Embryonic facial prominence (tissue), 1 donor: Measurements from ENCODE around the gene FALEC.

Experiments
- DNase-seq: peaks from one replicate; pipeline ENCODE4 v3.0.0-alpha.2; 2016; ENCODE audit errors: extremely low spot score

FALEC gene

DNA sequence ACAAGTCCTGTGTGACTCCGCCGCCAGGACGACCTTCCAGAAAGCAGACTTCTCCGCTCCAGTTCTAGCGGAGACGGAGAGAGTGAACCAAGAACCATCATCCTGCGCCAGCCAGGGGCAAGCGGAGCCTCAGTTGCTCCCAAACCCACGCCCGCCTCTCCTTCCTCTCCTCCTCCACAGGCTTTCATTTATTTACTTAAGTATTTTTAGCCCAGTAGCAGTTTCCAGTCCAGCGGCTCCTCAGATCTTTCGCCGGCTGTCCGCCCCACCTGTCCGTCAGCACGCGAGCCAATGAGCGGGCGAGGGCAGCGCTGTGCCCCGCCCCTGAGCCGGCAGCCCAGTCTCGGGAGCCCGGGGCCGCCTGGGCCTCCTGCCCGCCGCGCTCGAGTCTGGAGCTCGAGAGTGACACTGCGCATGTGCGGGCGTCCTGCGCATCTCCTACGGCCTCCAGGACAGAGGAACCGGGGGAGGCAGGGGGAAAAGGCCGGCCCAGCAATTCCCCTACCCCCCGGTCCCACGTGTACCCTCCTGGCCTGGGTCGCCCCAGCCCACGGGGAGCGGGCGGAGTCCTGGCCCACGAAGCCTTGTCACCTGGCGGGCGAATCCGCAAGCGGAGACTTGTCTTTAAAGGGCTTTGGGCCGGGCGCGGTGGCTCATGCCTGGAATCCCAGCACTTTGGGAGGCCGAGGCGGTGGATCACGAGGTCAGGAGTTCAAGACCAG is at the start of gene FALEC:
Gene FALEC, plus strand, starts transcription at position 425 of the 722 bp plus-strand sequence.
- DNase-seq: peak; percentile 89

GRCh38 chr1:150466964-150467363 is 48.6 kb upstream of the FALEC start:
- DNase-seq: no peak

- DNase-seq: no peak
These were observed 46.3 kb upstream of the FALEC start for GRCh38 chr1:150469291-150469690.

DNA sequence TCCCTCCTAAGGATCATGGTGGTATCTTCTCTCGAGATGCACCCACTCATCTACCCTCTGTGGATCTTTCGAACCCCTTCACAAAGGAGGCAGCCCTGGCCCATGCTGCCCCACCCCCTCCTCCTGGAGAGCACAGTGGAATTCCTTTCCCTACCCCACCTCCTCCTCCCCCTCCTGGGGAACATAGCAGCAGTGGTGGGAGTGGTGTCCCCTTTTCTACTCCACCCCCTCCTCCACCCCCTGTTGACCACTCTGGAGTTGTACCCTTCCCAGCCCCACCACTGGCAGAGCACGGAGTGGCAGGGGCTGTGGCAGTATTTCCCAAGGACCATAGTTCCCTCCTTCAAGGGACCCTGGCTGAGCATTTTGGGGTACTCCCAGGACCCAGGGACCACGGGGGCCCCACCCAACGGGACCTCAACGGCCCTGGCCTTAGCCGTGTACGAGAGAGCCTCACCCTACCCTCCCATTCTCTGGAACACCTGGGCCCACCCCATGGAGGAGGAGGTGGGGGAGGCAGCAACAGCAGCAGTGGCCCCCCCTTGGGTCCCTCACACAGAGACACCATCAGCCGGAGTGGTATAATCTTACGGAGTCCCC is 42.9 kb upstream of the FALEC start:
- no peak for DNase-seq

DNA sequence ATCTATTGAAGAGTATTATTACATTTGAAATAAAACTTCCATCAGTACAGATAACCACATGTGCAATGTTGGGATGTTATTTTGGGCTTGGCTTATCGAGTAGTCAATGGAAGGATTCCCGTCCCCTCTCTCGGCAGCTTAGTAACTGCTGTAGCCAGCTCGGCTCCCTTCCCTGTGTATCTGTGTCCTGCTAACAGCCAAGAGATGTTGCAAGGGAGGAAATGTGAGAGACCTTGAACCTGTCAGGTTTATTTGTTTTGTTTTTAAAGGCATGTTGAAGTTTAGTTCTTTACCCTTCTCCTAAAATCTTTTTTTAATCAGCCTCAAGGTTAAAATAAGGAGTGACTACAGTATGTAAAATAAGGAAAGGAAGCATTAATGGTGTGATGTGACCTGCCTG is 41.9 kb upstream of the FALEC start:
- no peak for DNase-seq

GRCh38 chr1:150474869-150475268 is 40.7 kb upstream of the FALEC start:
- DNase-seq: no peak

DNA sequence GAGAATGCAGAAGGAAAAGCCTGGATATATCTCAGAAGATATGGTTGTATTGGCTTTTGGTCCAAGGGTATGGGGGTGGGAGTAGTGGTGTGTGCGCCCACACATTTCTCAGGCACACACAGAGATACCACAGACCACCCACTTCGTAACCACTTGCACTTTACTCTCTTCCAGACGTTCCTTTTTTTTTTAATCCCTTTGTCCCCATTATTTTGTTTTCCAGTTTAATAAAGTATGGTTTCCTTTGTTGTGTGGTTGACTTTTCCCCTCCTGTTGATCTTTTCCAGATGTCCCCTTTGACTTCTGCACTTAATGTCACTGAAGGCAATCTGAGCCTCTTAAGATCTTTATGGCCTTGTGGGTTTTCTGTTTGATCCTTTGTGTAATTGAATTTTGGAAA is 38.8 kb upstream of the FALEC start:
- no peak for DNase-seq

DNA sequence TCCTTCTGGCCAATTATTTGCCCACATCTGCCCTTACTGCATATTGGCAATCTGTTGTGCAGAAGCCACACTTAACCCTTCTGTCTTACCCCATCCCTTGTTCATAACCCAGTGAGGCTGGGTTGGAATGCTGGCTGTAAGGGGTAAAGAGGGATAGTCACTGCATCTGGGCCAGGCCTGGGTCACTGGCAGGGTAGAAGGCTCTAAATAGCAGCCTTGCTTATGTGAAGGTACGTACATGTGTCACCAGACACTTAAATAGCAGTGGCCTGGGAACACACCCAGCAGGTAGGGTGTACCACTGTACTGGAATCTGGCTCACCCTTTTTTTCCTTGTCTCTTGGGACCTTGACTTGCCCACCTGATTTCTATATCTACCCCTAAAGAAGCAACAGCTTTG is 38.2 kb upstream of the FALEC start:
- no peak for DNase-seq

DNA sequence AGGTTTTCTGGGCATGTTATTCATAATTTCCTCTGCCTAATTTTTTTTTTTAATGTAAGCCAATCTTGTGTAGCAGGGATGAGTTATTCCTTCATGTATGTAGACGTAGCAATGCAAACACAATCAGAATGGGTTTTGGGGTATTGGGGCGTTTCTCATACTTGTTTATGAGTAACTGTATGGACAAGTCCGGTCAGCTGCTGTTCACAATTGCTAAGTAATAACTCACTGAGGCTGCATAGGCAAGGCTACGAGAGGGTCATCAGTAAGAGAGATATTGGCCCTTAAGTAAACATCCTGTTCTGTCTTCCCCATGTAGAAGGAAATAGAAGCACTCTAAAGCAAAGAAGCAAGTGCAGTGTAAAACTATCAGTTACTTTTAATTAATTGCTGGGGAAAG is 37.8 kb upstream of the FALEC start:
- DNase-seq: no peak

GRCh38 chr1:150479370-150479769 is 36.2 kb upstream of the FALEC start:
- no peak for DNase-seq

DNA sequence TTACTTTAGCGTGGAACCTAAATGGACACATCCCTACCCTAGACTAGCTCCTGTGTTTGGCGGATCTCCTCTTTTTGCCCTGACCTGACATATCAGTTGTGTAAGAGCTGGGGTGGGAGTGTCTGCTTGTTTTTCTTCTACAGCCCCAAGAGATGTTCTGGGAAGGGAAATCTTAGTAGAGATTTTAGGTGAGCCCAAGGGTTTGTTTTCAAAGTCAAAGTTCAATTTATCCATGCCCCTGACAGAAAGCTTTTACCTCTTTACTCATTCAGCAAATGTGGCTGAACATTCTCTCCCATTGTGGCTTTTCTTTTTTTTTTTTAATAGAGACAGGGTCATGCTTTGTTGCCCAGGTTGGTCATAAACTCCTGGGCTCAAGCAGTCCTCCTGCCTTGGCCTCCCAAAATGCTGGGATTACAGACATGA is 35.6 kb upstream of the FALEC start:
- DNase-seq: no peak

DNA sequence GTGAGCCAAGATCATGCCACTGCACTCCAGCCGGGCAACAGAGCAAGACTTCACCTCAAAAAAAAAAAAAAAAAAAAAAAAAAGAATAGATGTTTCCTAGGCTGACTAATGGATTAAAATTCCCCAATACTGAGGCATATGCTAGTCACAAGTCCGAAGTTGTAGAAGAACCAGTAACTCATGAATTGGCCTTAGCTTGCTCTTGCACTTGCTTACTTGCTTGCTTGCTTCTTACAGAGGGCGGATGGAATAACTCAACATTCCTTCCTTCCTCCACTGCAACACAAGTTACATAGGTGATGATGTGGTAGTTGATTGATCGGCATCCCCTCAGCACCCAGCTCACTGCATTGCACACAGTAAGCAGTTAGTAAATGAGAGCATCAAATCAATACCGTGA is 31.1 kb upstream of the FALEC start:
- DNase-seq: no peak

DNA sequence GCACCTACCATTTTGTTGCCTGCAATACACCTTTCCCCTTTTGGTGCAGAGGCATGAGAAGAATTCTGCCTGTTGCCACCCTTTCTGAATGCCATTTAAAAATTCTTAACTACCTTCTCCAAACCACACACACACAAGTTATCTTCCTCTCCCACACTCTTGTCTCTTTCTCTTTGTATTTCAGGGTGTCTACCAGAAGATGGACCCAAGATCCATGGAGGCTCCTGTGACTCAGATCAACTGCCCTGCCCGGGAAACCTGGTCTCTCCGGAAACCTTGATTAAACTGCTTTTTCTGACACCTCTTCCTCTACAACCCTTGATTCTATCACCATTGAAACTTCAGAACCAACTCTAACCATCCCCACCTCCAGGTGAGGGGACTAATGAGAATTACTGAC is 30.7 kb upstream of the FALEC start:
- DNase-seq: no peak

GRCh38 chr1:150486966-150487762 is 28.4 kb upstream of the FALEC start, which contains the start of gene TARS2:
Gene TARS2, plus strand, starts transcription at chr1:150487419. Its CDS starts 32 bp downstream, at chr1:150487451.
- peak; percentile 95 for DNase-seq

- no peak for DNase-seq
These were observed 27.8 kb upstream of the FALEC start for GRCh38 chr1:150487763-150488115.

DNA sequence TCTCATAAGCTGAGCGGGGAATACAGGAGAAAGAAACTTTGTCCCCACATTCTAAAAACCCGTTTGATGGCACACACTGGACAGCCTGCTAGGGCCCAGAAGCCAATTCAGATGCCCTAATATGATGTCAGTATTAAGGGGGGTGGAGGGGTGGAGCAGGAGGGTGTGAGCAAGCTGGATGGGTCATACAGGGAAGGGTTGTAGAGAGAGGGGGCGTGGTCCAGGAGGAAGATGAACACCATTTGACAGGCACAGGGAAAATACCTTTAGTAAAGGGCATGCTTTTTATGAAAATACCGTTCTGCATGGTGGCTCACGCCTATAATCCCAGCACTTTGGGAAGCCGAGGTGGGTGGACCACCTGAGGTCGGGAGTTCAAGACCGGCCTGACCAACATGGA is 22.4 kb upstream of the FALEC start:
- DNase-seq: no peak

DNA sequence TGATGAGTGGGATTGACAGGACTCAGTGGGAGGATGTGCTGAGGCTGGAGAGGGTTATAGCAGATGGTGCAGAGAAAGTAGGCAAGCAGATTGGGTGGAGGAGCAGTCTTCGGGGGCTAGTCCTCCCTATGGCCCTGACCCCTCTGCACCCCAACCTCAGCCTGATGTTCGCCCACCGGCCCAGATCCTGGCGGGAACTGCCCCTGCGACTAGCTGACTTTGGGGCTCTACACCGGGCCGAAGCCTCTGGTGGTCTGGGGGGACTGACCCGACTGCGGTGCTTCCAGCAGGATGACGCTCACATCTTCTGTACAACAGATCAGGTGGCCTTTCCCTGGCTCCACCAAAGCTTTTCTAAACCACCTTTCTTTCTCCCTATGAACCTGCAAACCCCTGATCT is 17.2 kb upstream of the FALEC start:
- no peak for DNase-seq

DNA sequence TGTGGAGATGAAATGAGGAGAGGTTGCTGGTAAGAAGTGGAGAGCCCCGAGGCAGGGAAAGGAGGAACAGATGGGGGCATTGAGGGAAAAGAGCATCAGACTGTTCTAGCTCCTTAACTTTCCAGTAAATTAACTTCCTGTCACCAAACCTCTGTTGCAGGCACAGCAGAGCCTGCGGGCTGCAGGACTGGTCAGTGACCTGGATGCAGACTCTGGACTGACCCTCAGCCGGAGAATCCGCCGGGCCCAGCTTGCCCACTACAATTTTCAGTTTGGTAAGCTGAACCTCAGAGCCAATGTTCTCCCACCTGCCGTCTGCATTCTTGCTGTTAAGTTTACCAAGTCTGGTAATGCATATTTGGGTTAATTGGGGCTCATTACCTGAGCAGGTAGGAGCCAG is 10.1 kb upstream of the FALEC start:
- DNase-seq: no peak

DNA sequence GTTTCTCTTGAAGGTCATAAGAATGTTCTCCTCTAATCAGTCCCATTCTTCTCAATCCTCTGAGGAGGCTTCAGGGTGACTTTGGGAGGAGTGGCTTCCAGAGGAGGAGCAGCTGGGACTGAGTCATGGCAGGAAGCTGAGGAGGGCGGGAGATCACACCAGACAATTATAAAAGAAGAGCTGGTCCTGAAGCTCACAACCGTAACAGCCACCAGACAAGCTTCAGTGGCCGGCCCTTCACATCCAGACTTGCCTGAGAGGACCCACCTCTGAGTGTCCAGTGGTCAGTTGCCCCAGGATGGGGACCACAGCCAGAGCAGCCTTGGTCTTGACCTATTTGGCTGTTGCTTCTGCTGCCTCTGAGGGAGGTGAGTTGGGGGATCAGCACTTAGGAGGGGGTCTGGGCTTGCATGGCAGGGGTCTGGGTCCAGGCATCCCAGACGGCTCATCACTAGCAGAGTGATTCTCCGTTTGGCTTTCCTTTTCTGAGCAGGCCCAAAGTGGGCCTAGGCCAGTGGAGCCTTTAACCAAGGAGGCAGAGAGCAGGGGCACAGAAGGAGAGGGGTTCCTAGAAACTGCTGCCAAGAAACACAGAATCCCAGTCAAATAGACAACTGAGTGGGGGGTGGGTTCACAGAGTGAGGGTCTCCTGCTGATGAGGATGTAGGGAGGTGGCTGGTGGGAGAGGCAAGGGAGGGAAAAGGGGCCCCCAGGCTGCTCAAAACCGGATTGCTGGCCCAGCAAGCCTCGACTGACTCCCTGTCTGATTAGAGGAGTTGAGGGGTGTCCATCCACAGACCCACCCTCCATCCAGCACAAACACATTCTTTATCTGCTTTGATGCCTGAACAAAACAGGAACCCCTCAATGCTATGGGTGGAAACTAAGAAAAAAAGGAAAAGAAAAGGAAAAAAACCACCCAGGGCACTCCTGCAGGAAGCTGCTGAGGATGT is 7.4 kb upstream of the FALEC start, which contains the start of gene ECM1:
Gene ECM1, plus strand, starts transcription at position 198 of the 953 bp plus-strand sequence. Its CDS starts 101 bp downstream, at position 299.
- no peak for DNase-seq

DNA sequence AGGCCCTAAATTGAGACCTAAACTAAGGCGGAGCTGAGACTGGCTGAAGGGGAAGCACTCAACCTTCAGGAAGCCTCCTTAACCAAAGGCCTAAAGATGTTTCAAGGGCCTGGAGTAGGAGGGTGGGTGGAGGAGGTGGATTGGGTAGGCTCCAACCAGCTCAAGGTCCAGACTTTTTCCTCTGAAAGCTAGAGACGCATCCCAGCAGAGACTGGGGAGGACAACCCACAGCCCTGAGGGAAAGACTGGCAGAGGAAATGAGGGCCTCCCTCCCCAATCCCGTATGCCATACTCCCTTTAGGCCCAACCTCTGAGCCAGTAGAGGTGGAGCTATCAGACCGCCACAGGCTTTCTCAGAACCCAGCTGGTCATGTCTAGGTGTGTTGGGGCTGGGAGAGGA is 6.6 kb upstream of the FALEC start:
- DNase-seq: no peak

DNA sequence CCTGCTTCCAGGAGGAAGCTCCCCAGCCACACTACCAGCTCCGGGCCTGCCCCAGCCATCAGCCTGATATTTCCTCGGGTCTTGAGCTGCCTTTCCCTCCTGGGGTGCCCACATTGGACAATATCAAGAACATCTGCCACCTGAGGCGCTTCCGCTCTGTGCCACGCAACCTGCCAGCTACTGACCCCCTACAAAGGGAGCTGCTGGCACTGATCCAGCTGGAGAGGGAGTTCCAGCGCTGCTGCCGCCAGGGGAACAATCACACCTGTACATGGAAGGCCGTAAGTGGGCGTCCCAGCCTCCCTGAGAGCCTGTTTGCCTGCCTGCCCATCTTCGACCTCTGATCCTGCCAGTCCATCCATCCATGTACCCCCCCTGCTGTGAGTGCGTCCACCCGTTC is 4.0 kb upstream of the FALEC start:
- no peak for DNase-seq
